SH-SY5Y (cell line): ENCODE results near the gene UNC13B.

Experiments
- GATA2 ChIP-seq: IDR thresholded peaks from 2 replicates; pipeline ENCODE4 v1.6.1; 2011; ENCODE audit warnings: mild to moderate bottlenecking, low read depth, low read length
- GATA3 ChIP-seq: IDR thresholded peaks from 2 replicates; pipeline ENCODE4 v1.6.1; 2011; ENCODE audit warnings: low read depth, mild to moderate bottlenecking, low read length, moderate library complexity

DNA sequence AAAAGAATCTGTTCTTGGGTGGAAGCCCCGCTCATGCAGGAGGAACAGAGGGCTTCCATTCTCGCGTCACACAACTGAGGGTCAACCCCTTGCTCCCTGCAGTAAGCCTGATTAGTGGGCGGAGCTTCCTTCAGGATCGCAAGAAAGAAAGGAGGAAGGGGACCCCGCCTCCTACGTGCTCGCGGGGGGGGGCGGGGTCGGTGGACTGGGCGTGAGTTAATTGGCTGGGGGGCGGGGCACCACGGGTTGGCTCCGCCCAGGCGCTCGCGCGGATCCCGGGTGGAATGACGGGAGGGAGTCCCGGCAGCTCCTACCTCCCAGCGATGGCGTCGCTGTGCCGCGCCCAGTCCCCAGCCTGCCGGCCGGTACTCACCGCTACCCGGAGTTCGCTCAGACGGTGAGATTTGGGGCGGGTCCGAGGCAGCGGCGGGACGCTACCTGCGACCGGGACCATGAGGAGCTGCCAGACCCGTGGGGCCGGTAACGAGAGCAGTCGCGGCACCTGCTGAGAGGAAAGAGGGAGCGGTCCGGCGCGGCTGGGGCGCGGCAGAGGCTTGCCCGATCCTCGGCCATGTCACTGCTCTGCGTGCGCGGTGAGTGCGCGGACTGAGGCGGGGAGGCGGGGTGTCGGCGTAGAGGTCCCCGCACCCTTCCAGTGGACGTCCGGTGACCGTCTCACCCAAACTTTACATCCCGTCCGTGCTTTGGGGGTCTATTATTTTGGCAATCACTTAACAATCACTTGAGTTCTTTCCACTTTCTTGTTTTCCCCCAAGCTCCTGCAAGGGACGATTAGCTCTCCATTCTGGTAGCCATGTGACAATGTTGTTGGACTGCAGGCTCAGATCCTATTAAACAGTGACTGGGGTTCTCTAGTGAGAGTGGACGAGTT, at the start of gene UNC13B:
- 0 out of 2 replicates have a peak, but pooled peaks have one; percentile 8 for TF ChIP-seq GATA2
- TF ChIP-seq GATA3 = no peak
